HepG2 (cell line): Measurements from ENCODE around the gene CDH1. TPM values are rescaled to one million over a fixed set of nuclear protein-coding genes. Genes with fewer than 3 reads are reported as not detected.

Source experiments
- BHLHE40 ChIP-seq: IDR thresholded peaks from 2 replicates; pipeline ENCODE4 v1.6.1; 2011; ENCODE audit warnings: low read length, improper control_type of control experiment
- ELF4 ChIP-seq: sonication (generic); formaldehyde crosslinking; IDR thresholded peaks from 2 replicates; pipeline ENCODE4 v1.5.0; 2020; ENCODE audit warnings: missing genetic modification reagents, mild to moderate bottlenecking, moderate library complexity, borderline replicate concordance
- GLI4 ChIP-seq: sonication (generic); formaldehyde crosslinking; IDR thresholded peaks from 2 replicates; pipeline ENCODE4 v1.5.1; 2020; ENCODE audit warnings: missing genetic modification reagents, mild to moderate bottlenecking, moderate library complexity, borderline replicate concordance
- HMG20A ChIP-seq: IDR thresholded peaks from 2 replicates; pipeline ENCODE4 v1.6.1; 2016; ENCODE audit warnings: borderline replicate concordance
- HOMEZ ChIP-seq: IDR thresholded peaks from 2 replicates; pipeline ENCODE4 v1.6.1; 2016; ENCODE audit warnings: low read depth
- KLF16 ChIP-seq, 2 experiments: sonication (generic) in 1 of 2; formaldehyde crosslinking in 1 of 2; IDR thresholded peaks; 2 replicates each; pipeline versions ENCODE4 v1.6.1 to v1.8.0; 2016 to 2023; ENCODE audit warnings: missing genetic modification reagents in 2 of 2, missing compliant biosample characterization in 1 of 2
- LCORL ChIP-seq, 2 experiments: fragments of 450-650 bp in 1 of 2; sonication (generic) in 1 of 2; formaldehyde crosslinking in 1 of 2; IDR thresholded peaks; 2 replicates each; pipeline versions ENCODE4 v1.5.0 to v1.6.1; 2017 to 2020; ENCODE audit warnings: antibody characterized with exemption in 1 of 2, missing genetic modification reagents in 1 of 2
- NFYB ChIP-seq: sonication (generic); formaldehyde crosslinking; IDR thresholded peaks from 2 replicates; pipeline ENCODE4 v1.4.0; 2020; ENCODE audit warnings: missing genetic modification reagents
- NR2F1 ChIP-seq, 2 experiments: fragments of 450-650 bp in 1 of 2; formaldehyde crosslinking in 1 of 2; IDR thresholded peaks; 2 replicates each; pipeline versions ENCODE4 v1.5.0 to v1.6.1; 2016 to 2020; ENCODE audit warnings: mild to moderate bottlenecking in 1 of 2, missing compliant biosample characterization in 1 of 2, missing genetic modification reagents in 1 of 2, moderate library complexity in 1 of 2
- PCBP1 ChIP-seq: fragments of 200-400 bp; formaldehyde crosslinking; IDR thresholded peaks from 2 replicates; pipeline ENCODE4 v1.6.1; 2017; ENCODE audit warnings: mild to moderate bottlenecking, low read depth, low read length, borderline replicate concordance
- RAD21 ChIP-seq: fragments of 450-650 bp; formaldehyde crosslinking; IDR thresholded peaks from 2 replicates; pipeline ENCODE4 v1.5.0; 2020; ENCODE audit warnings: mild to moderate bottlenecking
- SMAD9 ChIP-seq: sonication (generic); formaldehyde crosslinking; IDR thresholded peaks from 2 replicates; pipeline ENCODE4 v1.5.1; 2020; ENCODE audit warnings: mild to moderate bottlenecking, missing genetic modification reagents
- SOX13 ChIP-seq, 3 experiments: fragments of 450-650 bp in 1 of 3; sonication (generic) in 1 of 3; formaldehyde crosslinking in 1 of 3; IDR thresholded peaks in 2 of 3; conservative IDR thresholded peaks in 1 of 3; 2 replicates each; pipeline versions ENCODE4 v1.5.0 to v1.6.1; 2016 to 2020; ENCODE audit warnings: antibody characterized with exemption in 1 of 3, mild to moderate bottlenecking in 1 of 3, missing compliant biosample characterization in 1 of 3, missing genetic modification reagents in 1 of 3, moderate library complexity in 1 of 3
- SP1 ChIP-seq, 2 experiments: fragments of 450-650 bp in 1 of 2; sonication (generic) in 1 of 2; formaldehyde crosslinking in 1 of 2; IDR thresholded peaks; 2 replicates each; pipeline versions ENCODE4 v1.4.0 to v1.6.1; 2016 to 2020; ENCODE audit warnings: missing genetic modification reagents in 1 of 2
- ZC3H13 ChIP-seq: sonication (generic); formaldehyde crosslinking; IDR thresholded peaks from 2 replicates; pipeline ENCODE4 v1.8.1; 2023; ENCODE audit warnings: mild to moderate bottlenecking, missing genetic modification reagents, moderate library complexity
- ZFP1 ChIP-seq: IDR thresholded peaks from 2 replicates; pipeline ENCODE4 v1.6.1; 2016
- ZFX ChIP-seq: sonication (generic); formaldehyde crosslinking; IDR thresholded peaks from 2 replicates; pipeline ENCODE4 v1.4.0; 2020; ENCODE audit warnings: mild to moderate bottlenecking, low read depth, missing genetic modification reagents, moderate library complexity
- ZNF788 ChIP-seq: sonication (generic); formaldehyde crosslinking; IDR thresholded peaks from 2 replicates; pipeline ENCODE4 v1.5.0; 2020; ENCODE audit warnings: mild to moderate bottlenecking, missing genetic modification reagents, borderline replicate concordance
- ZNF816 ChIP-seq: sonication (generic); formaldehyde crosslinking; IDR thresholded peaks from 2 replicates; pipeline ENCODE4 v1.8.0; 2022; ENCODE audit warnings: missing genetic modification reagents, mild to moderate bottlenecking, borderline replicate concordance
- ZNF891 ChIP-seq: sonication (generic); formaldehyde crosslinking; IDR thresholded peaks from 2 replicates; pipeline ENCODE4 v1.5.0; 2020; ENCODE audit warnings: mild to moderate bottlenecking, missing genetic modification reagents
- ZSCAN29 ChIP-seq: sonication (generic); formaldehyde crosslinking; conservative IDR thresholded peaks from 2 replicates; pipeline ENCODE4 v1.4.0; 2020; ENCODE audit warnings: mild to moderate bottlenecking, missing genetic modification reagents
- polyA plus RNA-seq, 8 experiments: library from polyadenylated mRNA; depleted of rRNA in 3 of 8; stranded (reverse) in 7 of 8; unstranded in 1 of 8; fragments of >200 nt; fragmentation: Illumina TruSeq in 4 of 8; extraction: Trizol in 4 of 8; gene quantifications; 2 replicates each; pipeline versions ENCODE4 v1.2.1 to v1.2.3, GENCODE V29; 2011 to 2016; ENCODE audit warnings: low read depth in 4 of 8, missing spikeins in 1 of 8, mixed read lengths in 1 of 8; ENCODE audit not compliant: insufficient read depth in 1 of 8
- total RNA-seq, 5 experiments: library from RNA; depleted of rRNA; stranded (reverse); fragments of >200 nt; fragmentation: Illumina TruSeq; extraction: Trizol; gene quantifications; 2 replicates each; pipeline ENCODE4 v1.2.3, GENCODE V29; 2016; ENCODE audit warnings: low read depth in 1 of 5
- TF ChIP-seq, protein P1 (sequence below): sonication (generic); formaldehyde crosslinking; IDR thresholded peaks from 2 replicates; pipeline ENCODE4 v1.8.1; 2023; ENCODE audit warnings: mild to moderate bottlenecking, missing genetic modification reagents
- TF ChIP-seq, protein P2 (sequence below): sonication (generic); formaldehyde crosslinking; IDR thresholded peaks from 2 replicates; pipeline ENCODE4 v1.5.1; 2020; ENCODE audit warnings: missing genetic modification reagents, mild to moderate bottlenecking, borderline replicate concordance
- TF ChIP-seq, protein P3 (sequence below): sonication (generic); formaldehyde crosslinking; IDR thresholded peaks from 2 replicates; pipeline ENCODE4 v1.8.0; 2022; ENCODE audit warnings: mild to moderate bottlenecking, missing genetic modification reagents, moderate library complexity

Gene CDH1
- total and polyA plus RNA-seq, 2 of the 13 experiments (the other 11 are each of a cell fraction or from before 2014, with no cell fraction given) = 0.95 to 9.8 TPM

GRCh38 chr16:68744744-68745280 lies 7.7 kb downstream of the CDH1 start (continued):
- TF ChIP-seq HOMEZ (CRISPR knock-in tag) (peak; percentile 93), ELF4 (CRISPR knock-in tag) (no peak), SP1 (IDR thresholded peaks at IDR 0.05) (no peak), SP1 (CRISPR knock-in tag; IDR thresholded peaks at IDR 0.05) (peak; percentile 37), ZNF816 (peak; percentile 93), ZNF788 (no peak; the same call in 1 of the 2 replicates), ZSCAN29 (CRISPR knock-in tag) (peak; percentile 98), NFYB (no peak), ZNF891 (0 out of 2 replicates have a peak, but pooled peaks have one; percentile 35), SOX13 (IDR thresholded peaks at IDR 0.05) (peak; percentile 76), SOX13 (CRISPR knock-in tag; conservative IDR thresholded peaks at IDR 0.05 in 1 of 2, IDR thresholded peaks at IDR 0.05 in 1 of 2) (peak in 1 of 2 experiments; percentile 91; a peak in 2 of 4 replicates), SMAD9 (CRISPR knock-in tag) (no peak), RAD21 (CRISPR knock-in tag) (peak; percentile 66), HMG20A (CRISPR knock-in tag) (peak; percentile 98), ZFP1 (CRISPR knock-in tag) (peak; percentile 75; the same call in 1 of the 2 replicates), NR2F1 (CRISPR knock-in tag; IDR thresholded peaks at IDR 0.05) (peak; percentile 16 to 49; a peak in 1 of 4 replicates), GLI4 (CRISPR knock-in tag) (no peak), PCBP1 (no peak), LCORL (IDR thresholded peaks at IDR 0.05) (no peak), LCORL (CRISPR knock-in tag; IDR thresholded peaks at IDR 0.05) (peak; percentile 99), ZC3H13 (peak; percentile 74), ZFX (CRISPR knock-in tag) (peak; percentile 69), BHLHE40 (peak; percentile 50; the same call in 1 of the 2 replicates), KLF16 (CRISPR knock-in tag; IDR thresholded peaks at IDR 0.05) (peak in 1 of 2 experiments; percentile 80; a peak in 1 of 4 replicates)
- TF ChIP-seq, protein P1, sequence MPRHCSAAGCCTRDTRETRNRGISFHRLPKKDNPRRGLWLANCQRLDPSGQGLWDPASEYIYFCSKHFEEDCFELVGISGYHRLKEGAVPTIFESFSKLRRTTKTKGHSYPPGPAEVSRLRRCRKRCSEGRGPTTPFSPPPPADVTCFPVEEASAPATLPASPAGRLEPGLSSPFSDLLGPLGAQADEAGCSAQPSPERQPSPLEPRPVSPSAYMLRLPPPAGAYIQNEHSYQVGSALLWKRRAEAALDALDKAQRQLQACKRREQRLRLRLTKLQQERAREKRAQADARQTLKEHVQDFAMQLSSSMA (CRISPR knock-in tag) = peak; percentile 93
- TF ChIP-seq, protein P2, sequence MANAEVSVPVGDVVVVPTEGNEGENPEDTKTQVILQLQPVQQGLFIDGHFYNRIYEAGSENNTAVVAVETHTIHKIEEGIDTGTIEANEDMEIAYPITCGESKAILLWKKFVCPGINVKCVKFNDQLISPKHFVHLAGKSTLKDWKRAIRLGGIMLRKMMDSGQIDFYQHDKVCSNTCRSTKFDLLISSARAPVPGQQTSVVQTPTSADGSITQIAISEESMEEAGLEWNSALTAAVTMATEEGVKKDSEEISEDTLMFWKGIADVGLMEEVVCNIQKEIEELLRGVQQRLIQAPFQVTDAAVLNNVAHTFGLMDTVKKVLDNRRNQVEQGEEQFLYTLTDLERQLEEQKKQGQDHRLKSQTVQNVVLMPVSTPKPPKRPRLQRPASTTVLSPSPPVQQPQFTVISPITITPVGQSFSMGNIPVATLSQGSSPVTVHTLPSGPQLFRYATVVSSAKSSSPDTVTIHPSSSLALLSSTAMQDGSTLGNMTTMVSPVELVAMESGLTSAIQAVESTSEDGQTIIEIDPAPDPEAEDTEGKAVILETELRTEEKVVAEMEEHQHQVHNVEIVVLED = peak; percentile 57; the same call in 1 of the 2 replicates
- TF ChIP-seq, protein P3, sequence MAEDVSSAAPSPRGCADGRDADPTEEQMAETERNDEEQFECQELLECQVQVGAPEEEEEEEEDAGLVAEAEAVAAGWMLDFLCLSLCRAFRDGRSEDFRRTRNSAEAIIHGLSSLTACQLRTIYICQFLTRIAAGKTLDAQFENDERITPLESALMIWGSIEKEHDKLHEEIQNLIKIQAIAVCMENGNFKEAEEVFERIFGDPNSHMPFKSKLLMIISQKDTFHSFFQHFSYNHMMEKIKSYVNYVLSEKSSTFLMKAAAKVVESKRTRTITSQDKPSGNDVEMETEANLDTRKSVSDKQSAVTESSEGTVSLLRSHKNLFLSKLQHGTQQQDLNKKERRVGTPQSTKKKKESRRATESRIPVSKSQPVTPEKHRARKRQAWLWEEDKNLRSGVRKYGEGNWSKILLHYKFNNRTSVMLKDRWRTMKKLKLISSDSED (CRISPR knock-in tag) = no peak
